T-helper 2 cell treated with Interferon-gamma antibody and Interleukin-4, amounts not matched to agents 5 μg/mL and 100 μg/mL, for 36 hours (primary cell): Measurements from ENCODE around the gene FAM53A.
"Not testable (repeated sequence)": the region's sequence is repeated elsewhere in the genome, so short reads cannot be mapped to it uniquely, and the experiment has no call there.

Experiments
- DNase-seq: peaks from one replicate; pipeline ENCODE4 v3.0.0; 2021; ENCODE audit warnings: low spot score
- H3K27ac Mint-ChIP-seq: one replicate; pipeline ENCODE4 v1.8.0; 2021; ENCODE audit warnings: mild to moderate bottlenecking, mixed read lengths
- H3K27me3 Mint-ChIP-seq: one replicate; pipeline ENCODE4 v1.8.0; 2021; ENCODE audit warnings: low read depth, mixed read lengths
- H3K36me3 Mint-ChIP-seq: one replicate; pipeline ENCODE4 v1.8.0; 2021; ENCODE audit warnings: low read depth, mixed read lengths
- H3K4me1 Mint-ChIP-seq: one replicate; pipeline ENCODE4 v1.8.0; 2021; ENCODE audit warnings: low read depth, mixed read lengths
- H3K4me3 Mint-ChIP-seq: one replicate; pipeline ENCODE4 v1.8.0; 2022; ENCODE audit warnings: mild to moderate bottlenecking, moderate library complexity, mixed read lengths
- H3K9me3 Mint-ChIP-seq: one replicate; pipeline ENCODE4 v1.8.0; 2021; ENCODE audit warnings: mixed read lengths

Gene FAM53A

DNA sequence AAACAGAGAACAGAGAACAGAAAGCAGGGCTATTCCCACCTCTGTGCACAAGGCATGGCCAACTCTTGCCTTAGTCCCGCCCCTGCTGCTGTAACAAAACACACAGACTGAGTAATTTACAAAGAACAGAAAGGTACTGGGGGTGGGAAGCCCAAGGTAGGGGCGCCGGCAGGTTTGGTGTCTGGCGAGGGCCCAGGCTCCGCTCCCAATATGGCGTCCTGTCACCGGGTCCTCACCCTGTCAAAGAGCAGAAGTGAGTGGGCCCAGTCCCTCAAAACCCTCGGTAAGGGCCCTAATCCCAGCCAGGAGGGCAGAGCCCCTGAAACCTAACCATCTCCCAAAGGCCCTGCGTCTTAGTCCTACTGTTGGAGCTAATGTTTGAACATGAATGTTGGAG is 71.0 kb downstream of the FAM53A start:
- DNase-seq: no peak
- Mint-ChIP-seq H3K27me3 (no peaks in the 10 kb centered on the region), H3K36me3 (no peaks in the 10 kb centered on the region), H3K9me3 (peaks cover 9% of the 10 kb centered on the region), H3K4me1 (peaks cover 5% of the 10 kb centered on the region), H3K27ac (no peak overlapping the region), H3K4me3 (no peak overlapping the region)

DNA sequence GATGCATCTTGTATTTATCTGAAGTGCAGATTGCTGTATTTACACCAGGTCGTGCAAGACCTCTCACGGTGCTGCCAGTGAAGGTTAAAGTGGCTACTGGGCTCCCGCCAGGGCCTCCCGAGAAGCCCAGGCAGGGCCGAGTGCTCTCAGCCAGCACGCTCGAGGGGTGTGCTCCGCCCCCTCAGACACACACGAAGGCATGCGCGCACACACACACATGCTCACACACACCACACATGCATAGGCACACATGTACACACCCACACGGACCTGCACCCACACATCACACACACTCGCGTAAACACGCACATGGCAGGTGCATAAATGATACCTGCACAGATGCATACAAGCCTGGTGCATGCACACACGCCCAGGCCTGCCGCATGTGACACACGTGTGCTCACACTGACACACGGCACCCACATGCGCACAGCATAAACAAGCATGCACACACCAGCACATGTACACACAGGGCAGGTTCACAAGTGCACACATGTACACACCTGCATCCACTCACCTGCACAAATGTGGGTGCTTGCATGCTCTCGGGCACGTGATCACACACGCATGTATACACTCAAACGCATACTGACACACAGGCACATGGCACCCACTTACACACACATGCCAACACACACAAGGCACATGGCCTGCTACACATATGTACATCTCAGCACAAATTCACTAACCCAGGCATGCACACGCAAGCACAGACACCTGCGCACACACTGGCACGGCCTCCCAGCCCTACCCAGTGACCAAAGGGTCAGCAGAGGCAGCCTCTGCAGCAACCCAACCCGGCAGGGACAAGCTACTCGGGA is 71.6 kb downstream of the FAM53A start:
- Mint-ChIP-seq H3K4me3 (no peak overlapping the region), H3K9me3 (peaks cover 9% of the 10 kb centered on the region), H3K27me3 (no peaks in the 10 kb centered on the region), H3K4me1 (peaks cover 5% of the 10 kb centered on the region), H3K36me3 (no peaks in the 10 kb centered on the region), H3K27ac (no peak overlapping the region)
- no peak for DNase-seq

DNA sequence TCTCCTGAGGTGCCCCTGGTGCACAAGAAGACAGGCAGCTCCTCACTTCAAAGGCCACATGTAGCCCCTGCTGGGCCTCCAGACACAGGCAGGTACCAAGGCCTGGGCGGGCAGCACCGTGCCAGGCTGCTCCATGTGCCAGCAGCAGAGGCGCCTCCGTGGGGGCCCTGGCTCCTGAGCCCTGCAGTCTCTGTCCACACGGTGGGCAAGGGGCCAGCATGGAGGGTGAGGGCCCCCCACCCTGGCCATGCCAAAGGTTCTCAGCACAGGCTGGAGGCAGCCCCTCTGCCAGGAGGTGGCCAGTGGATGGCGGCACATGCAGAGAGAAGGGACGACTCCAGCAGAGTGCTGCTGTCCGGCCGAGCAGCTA is 72.6 kb downstream of the FAM53A start:
- Mint-ChIP-seq H3K36me3 (no peaks in the 10 kb centered on the region), H3K4me3 (no peak overlapping the region), H3K27me3 (no peaks in the 10 kb centered on the region), H3K4me1 (peaks cover 5% of the 10 kb centered on the region), H3K27ac (no peak overlapping the region), H3K9me3 (peaks cover 9% of the 10 kb centered on the region)
- no peak for DNase-seq

DNA sequence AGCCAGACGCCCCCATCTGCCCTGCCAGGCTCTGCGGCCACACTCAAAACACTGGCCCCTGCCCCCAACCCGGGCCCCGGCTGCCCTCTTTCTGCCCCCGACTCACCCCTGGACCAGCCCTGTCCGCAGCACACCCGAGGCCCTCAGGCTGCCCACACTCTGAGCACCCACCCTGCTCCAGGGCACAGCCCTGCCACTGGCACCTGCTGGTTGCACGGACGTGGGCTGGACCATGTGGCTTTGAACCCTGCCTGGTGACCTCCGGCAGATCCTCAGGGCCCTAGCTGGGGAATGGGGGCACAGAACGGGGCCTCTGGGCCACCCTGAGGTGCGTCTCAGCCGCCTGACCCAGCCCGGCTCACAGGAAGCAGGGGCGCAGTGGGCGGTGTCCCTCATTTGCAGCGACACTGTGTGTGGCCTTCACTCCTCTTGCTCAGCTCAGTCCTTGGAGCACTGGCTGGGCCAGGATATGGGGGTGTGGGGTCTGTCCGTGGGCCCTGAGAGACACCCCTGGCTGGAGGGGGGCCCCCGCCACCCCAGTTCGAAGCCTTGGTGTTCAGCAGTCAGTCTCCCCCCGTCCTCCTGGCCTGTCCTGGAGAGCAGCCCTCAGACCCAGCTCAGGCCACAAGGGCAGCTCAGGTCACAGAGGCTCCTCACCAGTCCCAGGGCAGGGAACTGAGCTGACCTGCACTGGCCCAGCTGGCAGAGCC is 73.2 kb downstream of the FAM53A start:
- H3K4me3 Mint-ChIP-seq: no peak overlapping the region
- H3K9me3 Mint-ChIP-seq: peaks cover 9% of the 10 kb centered on the region
- no peak for DNase-seq
- no peaks in the 10 kb centered on the region for H3K27me3 Mint-ChIP-seq
- H3K36me3 Mint-ChIP-seq: no peaks in the 10 kb centered on the region
- no peak overlapping the region for H3K27ac Mint-ChIP-seq
- peaks cover 5% of the 10 kb centered on the region for H3K4me1 Mint-ChIP-seq

DNA sequence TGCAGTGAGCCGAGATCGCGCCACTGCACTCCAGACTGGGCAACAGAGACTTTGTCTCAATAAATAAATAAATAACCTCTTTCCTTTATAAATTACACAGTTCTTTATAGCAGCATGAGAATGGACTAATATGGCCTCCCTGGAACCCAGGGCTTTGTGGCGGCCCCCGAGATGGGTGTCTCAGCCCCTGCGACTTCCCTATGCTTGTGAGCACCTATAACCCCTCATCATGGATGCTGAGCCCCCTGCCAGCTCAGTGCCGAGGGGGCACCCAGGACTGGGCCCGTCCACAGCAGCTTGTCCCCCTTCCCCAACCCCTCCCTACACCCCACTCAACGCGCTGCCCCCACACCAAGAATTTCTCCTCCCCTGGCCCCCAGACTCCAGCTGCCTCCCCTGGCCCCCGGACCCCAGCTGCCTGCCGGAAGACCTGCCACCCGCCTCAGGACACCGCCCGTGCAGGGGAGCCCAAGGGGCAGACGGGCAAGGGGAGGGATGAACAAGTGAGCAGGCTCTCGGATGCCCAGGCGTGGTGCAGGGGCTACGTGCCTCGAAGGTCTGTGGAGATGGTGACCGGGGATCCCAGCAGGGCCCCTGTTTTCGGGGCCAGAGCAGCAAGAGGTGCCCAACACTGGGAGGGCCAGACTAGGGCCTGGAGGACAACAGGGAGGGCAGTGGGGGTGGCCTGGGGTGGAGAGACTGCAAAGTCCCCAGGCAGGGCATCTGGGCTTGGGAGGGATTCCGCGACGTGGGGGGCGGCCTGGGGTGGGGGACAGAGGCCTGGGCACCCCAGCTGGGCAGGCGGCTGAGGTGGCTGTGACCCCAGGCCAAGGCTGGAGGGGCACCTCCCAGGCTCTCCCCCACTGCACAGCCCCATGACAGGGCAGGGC is 74.0 kb downstream of the FAM53A start:
- peaks cover 5% of the 10 kb centered on the region for H3K4me1 Mint-ChIP-seq
- DNase-seq: no peak
- peaks cover 6% of the 10 kb centered on the region for H3K9me3 Mint-ChIP-seq
- no peak overlapping the region for H3K4me3 Mint-ChIP-seq
- H3K27ac Mint-ChIP-seq: no peak overlapping the region
- no peaks in the 10 kb centered on the region for H3K36me3 Mint-ChIP-seq
- no peaks in the 10 kb centered on the region for H3K27me3 Mint-ChIP-seq

DNA sequence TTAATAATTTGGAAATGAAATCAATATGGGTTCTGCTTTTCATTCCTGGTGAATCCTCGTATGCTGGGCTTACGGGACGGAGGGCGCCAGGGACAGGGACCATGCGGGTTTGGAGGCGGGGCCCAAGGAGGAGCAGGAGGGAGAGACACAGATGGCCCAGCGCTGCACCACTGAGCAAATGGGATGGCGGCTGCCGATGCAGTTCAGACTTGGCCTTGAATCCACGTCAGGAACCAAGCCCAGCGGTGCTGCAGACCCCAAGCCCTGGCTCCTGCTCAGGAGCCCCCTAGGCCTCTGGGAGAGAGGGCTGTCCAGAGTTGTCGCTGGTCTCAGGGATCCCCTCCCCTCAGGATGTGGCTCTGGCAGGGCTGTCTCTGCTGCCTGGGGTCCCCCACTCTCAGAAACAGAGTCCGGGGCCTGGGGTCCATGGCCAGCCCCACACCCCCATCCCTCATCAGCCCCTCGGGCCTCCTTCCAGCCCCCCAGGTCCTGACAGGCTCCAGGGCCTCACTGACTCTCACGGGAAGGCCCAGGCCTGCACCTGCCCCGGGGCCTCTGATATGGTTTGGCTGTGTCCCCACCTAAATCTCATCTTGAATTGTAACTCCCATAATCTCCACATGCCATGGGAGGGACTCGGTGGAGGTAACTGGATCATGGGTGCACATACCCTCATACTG is 75.2 kb downstream of the FAM53A start:
- DNase-seq: no peak
- H3K27ac Mint-ChIP-seq: no peak overlapping the region

DNA sequence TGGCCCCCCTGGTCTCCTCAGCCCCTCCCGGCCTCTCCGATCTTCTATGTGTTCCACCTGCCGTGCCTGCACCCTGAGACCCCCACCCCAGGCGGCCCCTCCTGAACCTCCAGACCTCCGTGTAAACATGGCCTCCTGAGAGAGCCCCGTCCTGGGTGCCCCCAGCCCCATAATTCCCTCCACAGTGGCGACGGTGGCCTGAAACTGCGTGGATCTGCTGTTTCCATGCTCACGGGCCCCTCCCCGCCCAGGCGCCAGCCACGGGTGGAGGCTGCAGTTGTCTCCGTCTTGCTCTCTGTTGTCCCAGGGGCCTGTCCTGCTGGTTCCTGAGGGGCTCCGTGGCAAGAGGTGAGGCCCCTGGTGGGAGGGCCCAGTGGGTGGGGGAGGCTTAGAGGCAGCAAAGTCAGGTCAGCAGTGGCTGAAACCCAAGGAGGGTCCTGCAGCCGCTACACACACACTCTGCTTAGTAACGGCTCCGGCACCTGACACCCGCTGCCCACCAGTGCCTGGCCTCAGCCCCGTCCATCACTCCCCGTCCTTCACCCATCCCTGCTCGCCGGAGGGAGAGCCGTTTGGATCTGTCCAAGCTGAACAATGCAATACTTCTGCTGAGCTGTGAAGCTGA is 75.8 kb downstream of the FAM53A start:
- Mint-ChIP-seq H3K27ac (no peak overlapping the region), H3K9me3 (no peaks in the 10 kb centered on the region), H3K36me3 (no peaks in the 10 kb centered on the region), H3K4me1 (no peaks in the 10 kb centered on the region), H3K4me3 (no peak overlapping the region), H3K27me3 (no peaks in the 10 kb centered on the region)
- DNase-seq: no peak

More for the DNA sequence above, 75.2 kb downstream of the FAM53A start:
- no peaks in the 10 kb centered on the region for H3K4me1 Mint-ChIP-seq
- no peaks in the 10 kb centered on the region for H3K36me3 Mint-ChIP-seq
- H3K27me3 Mint-ChIP-seq: no peaks in the 10 kb centered on the region
- no peaks in the 10 kb centered on the region for H3K9me3 Mint-ChIP-seq
- H3K4me3 Mint-ChIP-seq: no peak overlapping the region

DNA sequence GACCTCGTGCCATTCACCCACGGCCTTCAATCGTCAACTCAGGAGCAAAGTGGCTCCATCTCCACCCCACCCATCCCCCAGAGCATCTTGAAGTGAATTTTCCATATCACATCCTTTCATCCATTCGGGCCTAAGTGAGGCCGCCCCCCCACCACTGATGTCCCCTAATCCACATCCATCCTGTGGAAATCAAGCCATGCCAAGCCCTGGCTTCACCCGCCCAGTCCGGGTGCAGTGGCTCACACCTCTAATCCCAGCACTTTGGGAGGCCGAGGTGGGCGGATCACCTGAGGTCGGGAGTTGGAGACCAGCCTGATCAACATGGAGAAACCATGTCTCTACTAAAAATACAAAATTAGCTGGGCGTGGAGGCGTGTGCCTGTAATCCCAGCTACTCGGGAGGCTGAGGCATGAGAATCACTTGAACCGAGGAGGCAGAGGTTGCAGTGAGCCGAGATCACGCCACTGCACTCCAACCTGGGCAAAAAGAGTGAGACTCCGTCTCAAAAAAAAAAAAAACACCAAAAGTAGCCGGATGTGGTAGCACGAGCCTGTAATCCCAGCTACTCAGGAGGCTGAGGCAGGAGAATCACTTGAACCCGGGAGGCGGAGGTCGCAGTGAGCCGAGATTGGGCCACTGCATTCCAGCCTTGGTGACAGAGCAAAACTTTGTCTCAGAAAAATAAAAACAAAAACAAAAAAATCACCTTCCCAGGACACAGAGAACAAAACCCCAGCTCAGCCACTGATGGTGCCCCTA is 76.5 kb downstream of the FAM53A start:
- H3K27ac Mint-ChIP-seq, H3K9me3 Mint-ChIP-seq, H3K4me1 Mint-ChIP-seq, DNase-seq, H3K36me3 Mint-ChIP-seq, H3K27me3 Mint-ChIP-seq, H3K4me3 Mint-ChIP-seq: not testable (repeated sequence)

DNA sequence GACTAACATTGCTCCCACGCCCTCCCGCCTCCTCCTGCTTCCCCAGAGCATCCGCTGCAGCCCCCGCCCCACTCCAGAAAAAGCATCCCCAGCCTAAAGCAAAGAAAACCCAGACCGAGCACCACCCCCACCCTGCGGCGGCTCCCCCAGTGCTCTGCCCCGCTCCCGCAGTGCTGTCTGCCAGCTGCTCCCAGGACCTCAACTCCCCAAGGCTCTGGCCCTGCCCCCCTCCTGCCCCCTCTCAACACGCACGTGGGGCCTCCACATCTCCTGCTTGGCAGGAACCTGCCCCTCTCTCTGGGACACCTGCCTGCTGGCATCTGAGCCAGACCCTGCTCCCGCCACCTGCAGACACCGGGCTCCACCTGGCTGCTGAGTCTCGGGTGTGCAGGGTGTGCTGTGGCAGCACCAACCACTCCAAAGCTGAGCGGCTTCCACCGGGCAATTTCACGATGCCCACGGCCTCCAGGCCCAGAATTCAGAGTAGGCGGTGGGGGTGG is 79.4 kb downstream of the FAM53A start:
- Mint-ChIP-seq H3K27ac (no peak overlapping the region), H3K27me3 (no peaks in the 10 kb centered on the region), H3K36me3 (no peaks in the 10 kb centered on the region), H3K4me3 (no peak overlapping the region), H3K9me3 (no peaks in the 10 kb centered on the region), H3K4me1 (no peaks in the 10 kb centered on the region)
- DNase-seq: no peak

DNA sequence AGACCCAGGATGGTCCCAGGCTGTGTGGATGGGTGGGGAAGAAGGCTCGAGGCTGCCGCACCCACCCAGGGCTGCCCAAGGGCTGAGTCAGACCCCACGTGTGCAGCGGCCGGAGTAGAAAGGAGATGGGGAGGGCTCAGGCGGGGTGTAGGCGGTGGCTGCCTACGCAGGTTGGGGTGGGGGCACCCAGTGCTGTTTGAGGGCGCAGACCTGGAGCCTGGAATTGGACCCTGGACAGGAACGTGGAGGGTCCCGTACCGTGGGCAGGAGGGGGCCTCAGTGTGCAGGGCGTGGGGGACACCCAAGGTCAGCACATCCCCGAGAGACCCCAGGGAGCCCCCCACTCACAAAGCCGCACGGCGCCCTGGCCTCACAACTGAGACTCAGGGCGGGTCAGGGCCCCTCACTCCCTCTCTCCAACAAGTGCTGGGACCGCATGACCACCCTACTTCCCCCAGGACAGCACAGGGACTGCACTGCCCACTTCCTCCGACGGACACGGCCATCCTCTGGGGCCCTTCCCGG is 79.9 kb downstream of the FAM53A start:
- no peak for DNase-seq
- H3K4me3 Mint-ChIP-seq: no peak overlapping the region
- H3K4me1 Mint-ChIP-seq: no peaks in the 10 kb centered on the region
- H3K27me3 Mint-ChIP-seq: no peaks in the 10 kb centered on the region
- no peak overlapping the region for H3K27ac Mint-ChIP-seq
- H3K9me3 Mint-ChIP-seq: no peaks in the 10 kb centered on the region
- no peaks in the 10 kb centered on the region for H3K36me3 Mint-ChIP-seq

DNA sequence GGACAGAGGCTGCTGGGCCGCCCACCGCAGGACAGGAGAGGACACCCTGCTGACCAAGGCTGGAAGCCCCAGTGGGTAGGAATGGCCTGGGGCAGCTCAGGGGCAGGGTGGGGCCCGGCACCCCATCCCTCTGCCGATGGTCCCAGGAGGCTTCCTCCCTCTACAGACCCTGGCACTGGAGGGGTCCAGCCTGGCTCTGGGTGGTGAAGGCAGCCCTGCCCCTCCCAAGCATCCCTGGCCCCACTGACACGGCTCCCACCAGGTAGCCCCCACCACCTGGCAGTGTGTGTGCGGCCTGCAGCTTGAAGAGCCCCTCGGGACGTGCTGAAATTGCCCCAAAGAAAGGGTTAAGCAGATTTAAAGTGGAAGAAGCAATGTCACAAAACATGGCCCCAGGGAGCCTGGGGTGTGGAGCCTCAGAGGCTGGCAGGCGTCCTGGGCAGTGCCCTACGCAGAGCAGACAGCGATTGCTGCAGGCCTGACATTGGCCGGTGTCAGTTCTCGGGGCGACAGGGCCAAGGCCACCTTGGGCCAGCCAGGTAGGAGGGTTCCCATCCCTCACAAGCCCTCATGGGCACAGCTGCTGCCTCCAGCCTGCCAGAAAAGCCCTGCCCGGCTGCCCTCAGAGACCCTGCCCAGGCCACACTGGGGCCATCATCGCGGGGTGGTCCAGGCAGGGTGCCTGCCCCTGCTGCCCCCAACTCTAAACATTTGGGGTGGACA is 80.5 kb downstream of the FAM53A start:
- no peak for DNase-seq
- Mint-ChIP-seq H3K36me3 (no peaks in the 10 kb centered on the region), H3K27ac (no peak overlapping the region), H3K27me3 (no peaks in the 10 kb centered on the region), H3K9me3 (no peaks in the 10 kb centered on the region), H3K4me1 (no peaks in the 10 kb centered on the region), H3K4me3 (no peak overlapping the region)
